Stimulated activated CD8-positive, alpha-beta memory T cell treated with anti-CD3 and anti-CD28 coated beads, Interleukin-4, amount 100 ng/mL, for 48 hours (primary cell): Measurements from ENCODE around the gene C2orf92.
"Not testable (repeated sequence)": the region's sequence is repeated elsewhere in the genome, so short reads cannot be mapped to it uniquely, and the experiment has no call there.

Experiments used
- DNase-seq: peaks from one replicate; pipeline ENCODE4 v3.0.0-alpha.2; 2020

The C2orf92 gene

GRCh38 chr2:97660044-97660774 is 9.3 kb upstream of the C2orf92 start:
- DNase-seq: no peak

- no peak for DNase-seq
These were observed 8.6 kb upstream of the C2orf92 start for GRCh38 chr2:97660775-97661389.

DNA sequence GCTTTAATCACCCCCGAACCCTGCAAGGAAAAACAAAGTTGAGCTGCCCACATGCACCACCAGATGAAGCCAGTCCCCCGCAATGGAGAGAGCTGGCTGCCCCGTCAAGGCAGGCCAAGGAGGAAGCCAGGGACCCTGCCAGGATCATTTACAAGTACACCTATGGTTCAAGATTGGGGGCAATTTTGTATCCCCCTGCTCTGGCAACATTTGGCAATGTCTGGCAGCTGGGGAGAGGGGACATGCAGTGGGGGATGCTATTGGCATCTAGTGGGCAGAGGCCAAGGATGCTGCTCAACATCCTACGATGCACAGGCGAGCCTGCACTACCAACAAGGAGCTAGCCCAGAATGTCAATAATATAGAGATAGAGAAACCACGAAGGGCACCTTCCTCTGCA is 7.6 kb upstream of the C2orf92 start:
- DNase-seq: no peak

DNA sequence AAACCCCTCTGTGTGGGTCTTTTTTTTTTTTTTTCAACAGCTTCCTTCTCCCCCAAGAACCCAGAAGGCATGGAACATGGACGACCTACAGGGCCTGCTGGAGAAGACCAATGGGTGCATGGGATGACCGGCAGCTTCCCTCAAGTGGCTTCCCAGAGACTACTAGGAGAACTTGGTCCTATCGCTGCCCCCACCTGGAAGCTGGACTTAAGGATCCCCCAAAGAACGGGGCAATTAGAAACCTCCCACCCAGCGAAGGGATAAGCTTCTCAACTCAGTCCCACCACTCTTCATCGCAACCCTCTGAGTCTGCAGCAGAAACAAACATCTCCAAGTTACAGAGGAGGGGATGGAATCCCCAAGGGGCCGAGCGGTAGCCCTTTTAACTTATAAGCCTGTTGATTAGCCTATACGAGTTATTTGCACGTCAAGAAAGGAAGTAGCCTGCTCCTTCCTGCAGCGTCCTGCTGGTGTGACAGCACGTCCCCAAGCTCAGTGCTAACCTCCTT is 7.1 kb upstream of the C2orf92 start:
- no peak for DNase-seq

GRCh38 chr2:97662895-97663625 is 6.5 kb upstream of the C2orf92 start:
- DNase-seq: peak; percentile 89

DNA sequence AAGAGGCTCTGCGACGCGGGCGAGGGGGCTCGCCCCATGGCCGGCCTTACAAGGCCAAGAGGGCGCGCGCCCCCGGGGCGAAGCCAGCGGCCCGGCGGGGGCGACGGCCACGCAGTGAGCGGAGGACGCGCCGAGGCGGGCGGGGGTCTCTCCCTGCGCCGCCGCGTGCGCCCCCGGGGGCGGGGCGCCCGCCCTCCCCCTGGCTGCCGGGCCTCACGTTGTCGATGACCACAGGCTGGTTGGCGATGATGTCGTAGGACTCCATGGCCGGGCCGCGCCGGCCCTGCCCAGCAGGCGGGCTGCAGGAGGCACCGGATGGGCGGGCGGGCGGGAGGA is 5.9 kb upstream of the C2orf92 start:
- DNase-seq: no peak

DNA sequence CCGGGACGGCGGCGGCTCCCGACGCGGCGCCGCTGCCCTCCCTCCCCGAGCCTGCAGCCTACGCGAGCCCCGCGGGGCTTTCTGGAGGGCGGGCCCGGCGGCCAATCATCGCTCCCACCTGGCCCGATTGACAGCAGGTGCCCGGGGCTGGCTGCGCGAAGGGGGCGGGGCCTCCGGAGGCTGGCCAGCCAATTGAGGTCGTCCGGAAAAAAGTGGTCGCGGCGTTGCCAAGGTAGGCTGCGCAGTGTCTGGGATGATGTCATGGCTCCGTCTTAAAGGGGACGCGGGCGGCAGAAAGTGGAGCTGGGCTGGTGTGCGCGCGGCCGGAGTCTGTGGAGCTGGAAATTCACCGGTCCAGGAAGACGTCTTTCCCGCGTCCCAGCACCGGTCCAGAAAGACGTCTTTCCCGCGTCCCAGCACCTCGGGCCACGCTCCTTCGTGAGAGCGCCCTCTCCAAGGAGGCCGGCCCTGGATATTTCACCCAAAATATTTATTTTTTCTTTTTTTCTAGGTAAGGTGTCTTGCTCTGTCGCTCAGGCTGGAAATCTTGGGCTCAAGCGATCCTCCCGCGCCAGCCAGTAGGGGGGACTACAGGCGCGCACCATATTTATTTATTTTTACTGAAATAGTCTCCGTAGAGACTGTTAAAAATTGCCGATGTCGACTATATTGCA is 5.4 kb upstream of the C2orf92 start, which contains the start of gene ACTR1B:
TSS of gene ACTR1B (minus strand) at position 83 of the 674 bp plus-strand sequence. CDS start 154 bp downstream, outside the sequence.
- peak; percentile 97 for DNase-seq

DNA sequence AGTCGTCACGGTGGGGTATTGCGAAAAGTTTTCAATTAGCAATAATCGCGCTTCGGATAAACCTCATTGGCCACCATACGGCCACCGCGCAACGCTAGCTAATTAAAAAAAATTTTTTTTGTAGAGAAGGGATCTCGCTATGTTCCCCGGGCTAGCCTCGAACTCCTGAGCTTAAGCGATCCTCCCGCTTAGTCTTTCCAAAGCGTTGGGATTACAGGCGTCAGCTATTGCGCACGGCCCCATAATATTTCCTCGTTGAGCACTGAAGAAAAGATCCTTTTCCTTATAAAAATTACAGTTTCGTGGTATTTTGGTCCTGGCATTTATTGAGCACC is 4.9 kb upstream of the C2orf92 start:
- DNase-seq: no peak

- DNase-seq: no peak
These were observed 958 bp downstream of the C2orf92 start for GRCh38 chr2:97670471-97670870.

DNA sequence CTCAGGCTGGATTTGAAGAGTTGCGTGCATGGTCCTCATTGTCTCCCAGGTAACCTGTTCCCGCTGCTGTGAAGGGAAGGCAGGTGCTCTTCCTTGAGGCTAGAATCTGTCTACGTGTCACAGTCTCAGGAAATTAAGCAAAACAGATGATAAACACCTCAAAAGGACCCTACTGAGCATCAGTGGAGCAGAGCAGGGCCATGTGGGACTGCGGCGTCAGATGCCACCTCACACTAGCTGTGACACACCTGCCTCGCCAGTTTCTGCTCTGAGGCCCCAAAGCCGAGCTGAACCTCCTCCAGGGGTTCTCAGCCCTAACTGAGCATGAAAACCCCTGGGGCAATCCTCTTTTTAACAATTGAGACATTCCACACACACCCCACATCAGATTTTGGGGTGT is 2.0 kb downstream of the C2orf92 start:
- DNase-seq: no peak

DNA sequence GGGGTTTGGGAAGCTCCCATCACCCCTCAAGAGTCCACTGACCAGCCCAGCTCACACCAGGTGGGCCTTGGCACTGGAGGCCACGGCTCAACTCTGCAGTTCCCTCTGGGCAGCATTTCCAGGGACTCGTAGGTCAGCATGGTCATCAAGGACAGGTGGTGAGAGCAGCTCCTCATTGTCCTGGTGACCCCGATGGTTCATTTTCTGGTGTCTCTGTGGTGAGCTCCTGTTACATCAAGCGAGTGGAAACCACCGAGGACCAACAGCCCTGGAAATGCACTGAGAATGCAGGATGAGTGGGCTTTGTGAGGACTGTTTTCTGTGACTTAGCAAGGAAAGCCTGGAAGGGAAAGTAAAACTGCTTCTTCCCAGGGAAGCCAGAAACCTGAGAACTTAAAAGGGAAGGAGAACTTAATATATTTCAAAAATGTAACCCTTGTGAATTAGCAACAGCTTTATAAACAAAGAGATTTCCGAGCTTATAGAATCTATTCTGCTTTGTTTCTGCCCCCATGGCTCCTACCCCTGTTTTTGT is 3.2 kb downstream of the C2orf92 start:
- DNase-seq: not testable (repeated sequence)

DNA sequence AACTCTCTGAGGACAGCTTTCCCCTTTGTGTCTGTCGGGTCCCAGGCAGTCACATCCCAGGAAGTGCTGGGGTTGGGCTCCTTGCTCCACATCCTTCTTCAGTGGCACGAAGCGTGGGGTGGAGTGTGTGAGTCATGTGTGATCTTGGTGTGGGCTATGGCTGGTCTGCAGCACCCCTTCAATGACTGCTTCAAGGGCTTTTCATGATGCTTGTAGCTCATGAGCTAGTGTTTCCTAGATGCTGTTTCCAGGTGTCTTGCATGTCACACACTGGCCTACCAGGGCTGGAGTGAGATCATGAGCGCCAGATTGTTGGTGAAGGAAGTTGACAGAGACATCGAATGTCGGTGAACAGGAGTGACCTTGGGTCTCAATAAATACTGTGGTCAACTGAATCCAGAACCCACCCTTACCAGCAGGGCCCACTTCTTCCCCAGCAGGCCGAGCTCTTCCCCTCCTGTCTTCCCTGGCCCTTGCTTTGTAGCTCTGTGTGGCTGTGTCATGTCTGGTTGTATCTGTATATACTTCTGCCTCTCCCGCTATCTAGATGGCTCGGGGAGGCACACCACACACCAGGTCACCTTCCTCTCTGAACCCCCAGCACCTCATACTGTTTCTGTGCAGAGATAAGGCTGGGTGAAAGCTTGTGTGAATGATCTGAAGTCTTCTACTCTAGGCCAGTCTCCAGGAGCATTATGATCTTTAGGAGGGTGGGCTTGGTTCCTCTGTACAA is 3.8 kb downstream of the C2orf92 start:
- peak; percentile 61 for DNase-seq

GRCh38 chr2:97673915-97674283 is 4.4 kb downstream of the C2orf92 start:
- DNase-seq: peak; percentile 71

GRCh38 chr2:97675430-97676113 is 6.1 kb downstream of the C2orf92 start:
- no peak for DNase-seq

DNA sequence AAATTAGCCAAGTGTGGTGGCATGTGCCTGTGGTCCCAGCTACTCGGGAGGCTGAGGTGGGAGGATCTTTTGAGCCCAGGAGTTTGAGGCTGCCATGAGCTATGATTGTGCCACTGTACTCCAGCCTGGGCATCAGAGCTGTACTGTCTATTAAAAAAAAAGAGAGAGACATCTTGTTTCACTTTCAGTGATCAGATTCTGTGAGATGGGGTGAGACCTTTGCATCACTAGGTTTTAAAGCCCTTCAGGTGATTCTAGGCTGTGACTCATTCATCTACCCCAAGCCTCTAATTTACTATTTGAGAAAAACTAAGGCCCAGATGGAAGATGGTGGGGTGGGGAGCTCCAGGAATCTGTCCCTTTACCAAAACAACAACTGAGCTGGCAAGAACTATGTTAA is 7.1 kb downstream of the C2orf92 start:
- no peak for DNase-seq

DNA sequence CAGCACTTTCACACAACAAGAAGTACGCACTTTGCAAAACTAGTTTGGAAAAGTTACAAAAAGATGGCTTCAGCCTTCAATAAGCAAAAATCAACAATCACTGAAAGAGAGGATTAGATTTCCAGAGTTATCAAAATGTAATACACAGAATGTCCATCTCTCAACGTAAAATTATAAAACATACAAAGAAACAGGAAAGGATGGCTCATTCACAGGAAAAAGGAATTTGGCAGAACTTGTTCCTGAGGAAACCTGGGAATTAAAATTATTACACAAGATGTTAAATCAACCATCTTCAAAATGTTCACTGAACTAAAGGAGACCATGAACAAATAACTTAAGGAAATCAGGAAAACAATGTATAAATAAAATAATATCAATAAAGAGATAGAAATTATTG is 8.0 kb downstream of the C2orf92 start:
- no peak for DNase-seq

DNA sequence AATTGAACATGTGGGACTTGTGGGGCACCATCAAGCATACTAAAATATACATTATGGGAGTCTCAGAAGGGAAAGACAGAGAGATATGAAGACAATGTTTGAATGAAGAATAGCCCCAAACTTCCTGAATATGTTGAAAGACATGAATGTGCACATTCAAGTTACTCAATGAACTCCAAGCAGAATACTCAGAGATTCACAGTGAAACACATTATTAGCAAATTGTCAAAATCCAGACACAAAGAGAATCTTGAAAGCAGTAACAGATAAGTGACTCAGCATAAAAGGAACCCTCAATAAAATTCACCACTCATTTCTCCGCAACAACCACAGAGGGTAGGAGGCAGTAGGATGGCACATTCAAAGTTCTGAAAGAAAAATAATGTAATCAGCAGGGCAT is 8.8 kb downstream of the C2orf92 start:
- no peak for DNase-seq

GRCh38 chr2:97687235-97687634 is 17.7 kb downstream of the C2orf92 start:
- not testable (repeated sequence) for DNase-seq

DNA sequence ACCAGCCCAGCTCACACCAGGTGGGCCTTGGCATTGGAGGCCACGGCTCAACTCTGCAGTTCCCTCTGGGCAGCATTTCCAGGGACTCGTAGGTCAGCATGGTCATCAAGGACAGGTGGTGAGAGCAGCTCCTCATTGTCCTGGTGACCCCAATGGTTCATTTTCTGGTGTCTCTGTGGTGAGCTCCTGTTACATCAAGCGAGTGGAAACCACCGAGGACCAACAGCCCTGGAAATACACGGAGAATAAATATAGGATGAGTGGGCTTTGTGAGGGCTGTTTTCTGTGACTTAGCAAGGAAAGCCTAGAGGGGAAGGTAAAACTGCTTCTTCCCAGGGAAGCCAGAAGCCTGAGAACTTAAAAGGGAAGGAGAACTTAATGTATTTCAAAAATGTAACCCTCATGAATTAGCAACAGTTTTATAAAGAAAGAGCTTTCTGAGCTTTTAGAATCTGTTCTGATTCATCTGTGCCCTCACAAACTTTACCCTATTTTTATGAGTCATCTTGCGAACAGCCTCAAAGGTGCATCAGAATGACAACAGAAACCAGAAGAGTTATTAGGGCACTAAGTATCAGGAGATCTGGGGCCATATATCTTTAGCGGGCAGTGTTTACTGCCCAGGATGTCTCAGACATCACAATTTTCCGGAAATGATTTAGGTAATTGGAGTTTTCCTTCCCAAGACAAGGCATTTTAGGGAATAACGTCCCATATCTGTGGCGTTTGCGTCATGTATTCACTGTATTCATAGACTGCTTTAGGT is 18.7 kb downstream of the C2orf92 start:
- no peak for DNase-seq

- no peak for DNase-seq
These were observed 21.7 kb downstream of the C2orf92 start for GRCh38 chr2:97691166-97691565.

GRCh38 chr2:97693476-97693875 is 24.0 kb downstream of the C2orf92 start:
- DNase-seq: no peak
